HEK293T (cell line): ENCODE results near the gene SYCP2L.

Source experiments
- ARNT ChIP-seq: fragments of 450-650 bp; IDR thresholded peaks from 2 replicates; pipeline ENCODE4 v1.6.1; 2017; ENCODE audit warnings: mild to moderate bottlenecking
- BHLHE40 ChIP-seq: fragments of 450-650 bp; IDR thresholded peaks from 2 replicates; pipeline ENCODE4 v1.6.1; 2016; ENCODE audit warnings: mild to moderate bottlenecking, moderate library complexity, borderline replicate concordance
- FOXK2 ChIP-seq: fragments of 450-650 bp; IDR thresholded peaks from 2 replicates; pipeline ENCODE4 v1.6.1; 2016; ENCODE audit warnings: mild to moderate bottlenecking
- FOXM1 ChIP-seq: fragments of 450-650 bp; IDR thresholded peaks from 2 replicates; pipeline ENCODE4 v1.6.1; 2017; ENCODE audit warnings: mild to moderate bottlenecking, borderline replicate concordance
- HDGF ChIP-seq: fragments of 450-650 bp; IDR thresholded peaks from 2 replicates; pipeline ENCODE4 v1.6.1; 2017; ENCODE audit warnings: antibody characterized with exemption, borderline replicate concordance
- L3MBTL2 ChIP-seq: fragments of 450-650 bp; conservative IDR thresholded peaks from 2 replicates; pipeline ENCODE4 v1.6.1; 2016; ENCODE audit warnings: mild to moderate bottlenecking
- NFRKB ChIP-seq: fragments of 450-650 bp; IDR thresholded peaks from 2 replicates; pipeline ENCODE4 v1.6.1; 2016; ENCODE audit warnings: mild to moderate bottlenecking, moderate library complexity
- PKNOX1 ChIP-seq: fragments of 450-650 bp; IDR thresholded peaks from 2 replicates; pipeline ENCODE4 v1.6.1; 2016
- SP1 ChIP-seq: fragments of 450-650 bp; IDR thresholded peaks from 2 replicates; pipeline ENCODE4 v1.6.1; 2017

GRCh38 chr6:11011787-11012234 lies 125.0 kb downstream of the SYCP2L start:
- TF ChIP-seq ARNT = no peak
- TF ChIP-seq HDGF = no peak
- no peak for TF ChIP-seq FOXM1
- TF ChIP-seq SP1 = no peak
- no peak for TF ChIP-seq BHLHE40
- 0 out of 2 replicates have a peak, but pooled peaks have one; percentile 7 for TF ChIP-seq PKNOX1
- no peak for TF ChIP-seq NFRKB
- TF ChIP-seq L3MBTL2 = no peak
- TF ChIP-seq FOXK2 = no peak
